COLO668 (cell line): ENCODE data around the gene SNAP23.

ENCODE experiments used
- DNase-seq: peaks from one replicate; lab custom pipeline; 2025; ENCODE audit not compliant: unreplicated experiment; lab: John Stamatoyannopoulos, UW

SNAP23 gene

DNA sequence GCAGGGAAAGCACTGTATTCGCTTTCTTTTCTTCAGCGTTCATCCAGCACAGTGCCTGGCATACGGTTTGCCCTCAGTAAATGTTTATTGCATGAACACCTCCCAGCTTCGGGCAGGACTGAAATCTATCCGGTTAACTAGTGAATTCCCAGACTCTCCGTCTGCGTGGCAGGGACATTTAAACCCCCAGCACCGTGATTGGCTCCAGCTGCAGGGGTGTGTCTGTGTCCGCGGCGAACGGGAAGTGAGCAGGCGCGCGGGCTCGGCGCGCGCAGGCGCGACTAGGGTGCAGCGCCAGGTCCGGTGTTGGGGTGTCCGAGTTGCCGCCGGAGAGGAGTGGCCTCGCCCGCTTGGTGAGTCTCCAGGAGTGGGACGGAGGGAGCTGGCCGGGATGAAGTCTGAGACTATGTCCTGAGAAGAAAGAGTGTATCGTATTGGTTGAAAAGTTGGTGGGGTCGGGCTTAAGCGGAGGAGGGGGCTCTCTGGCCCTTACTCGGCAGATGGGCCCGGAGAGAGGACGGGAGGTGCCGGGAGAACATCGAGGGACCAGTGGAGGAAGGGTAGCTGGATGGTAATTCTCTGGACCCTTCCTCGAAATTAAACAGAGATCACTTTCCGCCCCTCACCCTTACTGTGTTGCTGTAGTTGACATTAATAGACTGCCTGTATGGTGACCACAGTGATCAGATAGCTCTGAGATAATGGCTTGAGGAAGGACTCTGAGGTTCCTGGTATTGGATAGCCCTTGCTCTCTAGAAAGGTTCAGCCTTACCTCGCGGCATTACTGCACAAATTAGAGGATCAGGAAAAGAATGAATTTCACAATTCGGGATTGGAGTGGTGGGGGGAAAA lies at the start of gene SNAP23:
Gene SNAP23 (plus strand): TSS at position 274 of the 852 bp plus-strand sequence. CDS start 16,213 bp downstream, outside the sequence.
- DNase-seq, result peak; percentile 87

DNA sequence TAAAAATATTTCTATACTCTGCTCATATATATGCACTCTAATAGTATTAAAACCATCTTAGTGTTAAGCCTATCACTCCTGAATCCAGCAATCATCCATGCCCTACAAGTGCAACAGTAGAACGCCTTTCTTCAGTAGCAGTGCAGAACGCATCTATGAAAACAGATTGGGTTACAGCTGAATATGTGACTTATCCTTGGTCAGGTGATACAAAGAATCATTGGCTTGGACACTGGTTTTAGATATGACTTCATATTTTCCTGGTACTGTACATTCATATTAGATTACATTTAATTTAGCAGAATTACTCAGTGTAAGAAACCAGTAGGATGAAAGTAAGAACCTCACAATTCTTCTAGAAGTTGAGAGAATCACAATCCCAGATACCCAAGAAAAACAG lies 47.8 kb upstream of the SNAP23 start:
- no peak for DNase-seq

DNA sequence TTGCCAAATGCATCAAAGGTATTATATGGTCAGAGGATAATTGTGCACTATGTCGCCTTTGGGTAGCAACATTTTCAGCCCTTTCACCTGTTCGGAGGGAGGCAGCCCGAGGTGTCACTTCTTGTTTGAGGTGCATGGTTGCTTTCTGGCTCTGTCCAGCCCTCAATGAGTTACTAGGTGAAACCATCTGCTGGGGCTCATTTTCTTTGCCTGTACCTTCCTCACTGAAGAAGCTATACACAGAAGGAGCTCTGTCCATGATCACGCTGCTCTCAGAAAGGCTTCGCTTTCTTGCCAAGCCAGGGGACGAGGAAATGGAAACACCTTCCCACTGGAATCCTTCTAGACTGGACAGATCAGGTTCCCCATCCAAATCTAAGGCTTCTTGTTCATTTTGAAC lies 47.2 kb upstream of the SNAP23 start:
- DNase-seq, result no peak

DNA sequence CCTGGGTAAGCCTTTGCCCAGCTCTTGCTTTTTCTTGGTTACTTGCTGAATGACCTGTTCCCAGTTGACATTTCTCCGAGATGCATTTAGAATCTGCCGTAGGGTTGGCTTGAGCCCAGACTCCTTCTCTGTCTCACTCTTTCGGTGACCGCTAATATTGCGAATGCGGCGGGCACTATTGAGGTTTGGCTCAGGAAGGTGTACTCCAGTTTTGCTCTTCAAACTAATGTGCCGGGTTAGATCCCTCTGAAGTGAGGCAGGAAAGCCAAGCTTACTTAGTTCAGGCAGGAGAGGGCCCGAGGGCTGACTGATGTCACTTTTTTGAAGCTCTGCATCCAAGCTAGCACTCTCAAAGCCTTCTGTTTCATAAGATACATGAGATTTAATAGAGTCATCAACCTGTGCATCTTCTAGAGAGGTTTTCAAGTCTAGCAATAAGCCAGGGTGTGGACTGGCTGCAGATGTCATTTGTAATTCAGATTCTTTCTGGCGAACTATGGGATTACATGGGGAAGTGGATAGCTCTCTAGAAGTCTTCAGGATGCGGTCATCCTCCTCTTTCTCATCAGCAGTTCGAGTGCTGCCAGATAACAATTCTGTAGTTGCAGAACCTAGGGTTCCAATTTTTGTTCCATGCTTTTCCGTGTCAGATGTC lies 45.5 kb upstream of the SNAP23 start:
- DNase-seq, result no peak

DNA sequence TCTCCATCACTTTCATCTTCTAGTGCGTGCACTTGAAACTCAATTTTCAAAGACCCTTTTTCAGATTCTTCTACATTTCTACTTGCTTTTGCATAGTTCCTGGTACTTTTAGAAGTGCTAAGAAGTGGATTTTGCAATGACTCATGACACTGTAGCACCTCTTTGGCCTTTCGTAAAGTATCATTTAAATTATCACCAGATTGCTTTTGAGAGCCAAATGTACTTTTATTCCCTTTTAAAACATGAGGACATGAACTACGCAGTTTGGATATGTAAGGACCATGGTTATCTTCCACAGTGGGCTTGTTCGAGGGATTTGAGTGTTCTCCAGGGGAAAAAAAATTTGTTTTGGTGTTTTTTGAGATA lies 45.0 kb upstream of the SNAP23 start:
- no peak for DNase-seq

DNA sequence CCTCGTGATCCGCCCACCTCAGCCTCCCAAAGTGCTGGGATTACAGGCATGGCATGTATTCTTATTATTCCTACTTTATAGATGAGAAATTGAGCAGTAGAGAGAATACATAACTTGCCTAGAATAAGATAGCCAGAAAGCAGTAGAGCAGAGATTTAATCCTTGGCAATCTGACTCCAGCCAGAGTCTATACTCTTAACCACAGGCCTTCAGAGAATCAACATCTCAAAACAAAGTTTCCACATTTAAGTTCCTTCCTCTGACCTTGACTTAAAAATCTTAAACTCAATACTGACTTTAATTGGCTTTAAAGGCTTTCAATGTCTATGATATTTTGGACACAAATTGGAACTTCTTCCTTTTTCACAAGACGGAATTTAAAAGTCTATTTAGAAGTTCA lies 41.6 kb upstream of the SNAP23 start:
- no peak for DNase-seq

DNA sequence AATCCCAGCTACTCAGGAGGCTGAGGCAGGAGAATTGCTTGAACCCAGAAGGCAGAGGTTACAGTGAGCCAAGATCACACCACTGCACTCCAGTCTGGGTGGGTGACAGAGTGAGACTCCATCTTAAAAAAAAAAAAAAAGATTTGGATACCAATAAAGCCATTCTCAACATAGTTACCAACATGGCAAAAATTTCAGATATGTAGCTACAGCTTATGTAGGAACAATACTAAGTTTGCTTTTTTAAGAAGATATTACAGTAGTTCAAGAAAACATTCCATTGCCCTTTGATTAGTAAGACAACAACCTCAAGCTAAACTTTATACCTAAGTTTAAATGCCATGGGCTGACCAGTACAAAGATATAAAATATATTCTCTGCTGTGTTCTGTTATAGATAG lies 38.9 kb upstream of the SNAP23 start:
- no peak for DNase-seq

DNA sequence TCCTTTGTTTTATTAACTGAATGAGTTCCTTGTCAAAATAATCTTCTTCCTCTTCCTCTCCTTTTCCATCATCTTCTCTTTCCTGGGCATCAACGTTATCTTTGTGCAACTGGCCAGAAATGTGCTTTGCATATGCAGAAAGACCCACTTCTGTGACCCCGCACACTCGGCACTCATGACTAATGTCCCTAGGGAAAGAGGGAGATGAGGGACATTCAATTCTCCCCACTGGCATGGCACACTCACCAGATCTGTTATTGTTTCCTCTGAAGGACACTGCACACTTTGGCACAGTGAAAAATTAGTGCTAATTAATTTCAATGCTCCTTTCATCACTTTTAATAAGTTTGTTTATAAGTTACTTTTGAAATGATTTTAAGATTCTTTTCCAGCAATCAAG lies 38.5 kb upstream of the SNAP23 start:
- no peak for DNase-seq

DNA sequence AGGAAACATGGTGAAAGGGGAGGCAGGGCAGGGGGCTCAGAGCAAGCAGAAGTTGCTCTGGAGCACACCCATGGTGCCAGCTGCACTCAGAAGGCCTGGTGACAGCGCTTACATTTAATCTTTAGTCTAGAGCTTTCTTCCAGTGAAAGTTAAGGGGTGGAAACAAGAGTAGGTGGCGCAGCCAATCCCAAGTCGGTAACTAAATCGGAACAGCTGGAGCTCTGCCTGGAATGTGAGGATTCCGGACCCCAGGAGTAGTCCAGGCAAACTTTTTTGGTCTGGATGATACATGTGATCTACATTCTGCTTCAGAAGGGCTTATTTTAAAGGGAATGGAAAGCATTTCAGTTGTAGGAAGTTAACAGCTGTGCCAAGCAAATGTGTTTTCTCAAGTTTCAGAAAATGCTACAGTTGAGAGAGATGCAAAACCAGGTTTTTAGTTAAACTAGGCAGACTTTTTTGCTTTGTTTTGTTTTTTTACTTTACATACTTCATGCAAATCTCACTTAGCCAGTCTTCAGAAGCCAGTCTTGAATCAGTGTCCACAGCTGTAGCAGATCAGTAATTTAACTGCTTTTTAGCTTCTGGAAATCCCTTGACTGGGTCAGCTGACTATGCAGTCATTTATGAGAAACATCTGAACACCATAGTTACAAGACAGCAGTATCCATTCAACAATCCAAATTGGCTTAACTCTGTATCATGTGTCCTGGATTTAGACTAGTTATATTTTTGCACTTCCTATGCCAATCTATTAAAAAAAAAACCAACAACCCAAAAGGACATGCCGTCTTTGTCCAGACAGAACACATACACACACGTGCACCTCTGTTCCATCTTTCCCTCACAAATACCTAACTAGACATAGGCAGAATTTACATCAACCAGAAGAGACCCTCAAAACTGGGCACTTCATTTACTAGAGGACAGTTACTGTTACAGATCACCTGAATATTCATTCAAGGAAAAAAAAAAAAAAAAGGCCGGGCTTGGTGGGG lies 37.7 kb upstream of the SNAP23 start:
- DNase-seq, result no peak

DNA sequence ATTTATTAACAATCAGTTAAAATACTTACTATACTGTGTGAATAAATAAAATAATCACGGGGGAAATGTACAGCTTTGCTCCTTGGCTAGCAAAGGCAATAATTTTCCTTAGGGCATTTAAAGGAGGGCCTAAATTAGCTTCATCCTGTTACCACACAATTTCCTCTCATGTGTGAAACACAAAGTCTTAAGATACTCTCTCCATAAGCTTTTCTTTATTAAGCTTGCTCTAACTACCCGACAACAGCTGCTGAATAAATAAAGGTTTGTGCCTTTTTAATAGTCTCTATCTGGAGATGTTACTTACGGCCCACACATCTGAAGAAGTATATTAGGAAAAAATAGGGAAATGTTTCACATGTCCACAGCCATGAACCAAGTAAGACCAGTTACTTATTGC lies 34.2 kb upstream of the SNAP23 start:
- no peak for DNase-seq

DNA sequence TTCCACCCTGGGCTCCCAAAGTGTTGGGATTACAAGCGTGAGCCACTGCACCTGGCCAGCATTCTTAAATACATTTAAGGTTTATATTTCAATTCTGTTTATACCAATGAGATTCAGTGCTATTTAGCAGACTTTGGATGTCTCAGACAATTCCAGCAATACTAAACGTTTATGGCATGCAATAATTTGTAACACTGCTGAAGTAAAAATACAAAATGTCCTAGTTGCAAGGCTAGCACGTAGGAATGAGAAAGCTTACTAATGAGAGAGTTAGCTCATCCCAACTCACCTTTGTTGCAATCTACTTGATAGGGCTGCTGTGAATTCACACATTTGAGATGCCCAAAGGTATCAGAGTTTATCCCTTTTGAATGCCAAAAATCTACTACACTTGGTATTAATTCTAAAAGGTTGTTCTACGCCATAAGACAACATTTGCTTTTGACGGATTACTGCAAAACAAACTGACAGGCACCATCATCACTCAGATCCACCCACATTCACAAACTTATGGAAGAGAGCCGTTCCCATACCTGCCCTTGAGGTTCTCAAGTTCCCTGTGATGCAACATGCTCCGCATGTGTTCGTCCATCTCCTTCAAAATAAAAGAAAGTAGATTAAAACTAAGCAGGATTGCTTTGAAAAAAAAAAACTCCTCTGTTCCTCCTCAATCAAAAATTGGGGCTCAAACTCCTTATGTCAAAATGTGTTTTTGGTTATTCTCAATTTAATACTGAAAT lies 29.7 kb upstream of the SNAP23 start:
- DNase-seq, result no peak

DNA sequence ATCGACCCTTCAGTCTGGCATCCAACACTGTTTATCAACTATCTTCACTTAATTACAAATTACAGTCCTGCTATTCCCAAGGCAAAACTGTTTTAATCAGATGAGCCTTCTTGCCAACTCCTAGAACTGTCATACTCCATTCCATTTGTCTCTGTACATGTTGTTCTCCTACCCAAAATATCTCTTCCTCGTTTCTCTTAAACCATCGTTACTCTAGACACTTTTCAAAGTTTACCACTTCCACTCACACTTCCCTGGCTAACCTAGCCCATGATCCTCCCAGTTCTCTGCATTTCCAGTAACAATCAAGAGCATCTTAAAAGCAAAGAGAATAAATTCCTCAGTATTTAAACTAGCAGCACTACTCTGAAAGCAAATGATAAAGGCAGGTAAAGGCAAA lies 24.4 kb upstream of the SNAP23 start:
- DNase-seq, result no peak

DNA sequence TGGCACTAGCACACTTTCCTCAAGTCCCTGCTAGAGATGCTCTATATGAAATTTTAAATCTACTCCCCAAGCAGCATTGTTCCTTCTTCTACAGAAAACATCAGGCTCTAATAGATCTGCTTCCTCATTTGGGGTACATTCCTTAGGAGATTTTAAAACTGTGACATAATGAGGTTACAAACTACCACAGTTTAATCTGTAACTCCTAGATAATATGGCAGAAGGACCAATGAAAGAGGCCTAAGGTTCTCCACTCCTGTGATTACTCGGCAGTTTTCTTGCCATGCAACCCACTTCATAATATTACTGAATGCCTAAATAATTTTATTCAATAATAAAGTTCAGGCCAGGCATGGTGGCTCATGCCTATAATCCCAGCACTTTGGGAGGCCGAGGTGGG lies 20.6 kb upstream of the SNAP23 start:
- DNase-seq, result no peak

DNA sequence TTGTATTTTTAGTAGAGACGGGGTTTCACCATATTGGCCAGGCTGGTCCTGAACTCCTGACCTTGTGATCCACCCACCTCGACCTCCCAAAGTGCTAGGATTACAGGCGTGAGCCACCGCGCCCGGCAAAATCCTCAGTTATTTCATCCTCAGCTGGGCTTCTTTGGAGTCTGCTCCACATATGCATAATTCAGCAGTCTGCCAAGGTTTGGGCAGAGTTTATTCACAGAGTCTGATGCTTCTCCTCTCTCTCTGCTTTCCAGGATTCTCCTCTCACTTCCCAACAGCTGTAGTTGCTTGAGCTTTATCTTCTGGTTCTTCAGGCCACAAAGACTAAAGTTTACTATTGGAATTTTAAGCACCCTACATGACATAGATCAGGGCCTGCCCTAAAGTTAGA lies 12.7 kb upstream of the SNAP23 start:
- DNase-seq, result no peak

DNA sequence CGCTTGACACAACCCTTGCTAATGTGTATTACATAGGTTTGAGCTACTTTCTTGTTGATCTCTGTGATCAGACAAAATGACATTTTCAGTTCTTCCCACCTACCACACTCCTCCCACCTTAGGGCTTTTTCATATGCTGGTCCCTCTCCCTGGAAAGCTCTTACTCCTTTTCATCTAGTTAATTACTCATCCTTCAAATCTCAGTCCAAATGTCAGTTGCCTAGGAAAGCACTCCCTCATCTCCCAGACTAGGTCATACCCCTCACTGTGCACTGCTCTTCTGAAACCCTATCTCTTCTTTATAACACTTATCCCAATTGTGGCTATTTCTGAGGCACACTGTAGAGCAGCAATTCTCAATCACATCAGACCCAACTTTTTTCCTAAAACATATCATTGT lies 11.8 kb upstream of the SNAP23 start:
- DNase-seq, result no peak

DNA sequence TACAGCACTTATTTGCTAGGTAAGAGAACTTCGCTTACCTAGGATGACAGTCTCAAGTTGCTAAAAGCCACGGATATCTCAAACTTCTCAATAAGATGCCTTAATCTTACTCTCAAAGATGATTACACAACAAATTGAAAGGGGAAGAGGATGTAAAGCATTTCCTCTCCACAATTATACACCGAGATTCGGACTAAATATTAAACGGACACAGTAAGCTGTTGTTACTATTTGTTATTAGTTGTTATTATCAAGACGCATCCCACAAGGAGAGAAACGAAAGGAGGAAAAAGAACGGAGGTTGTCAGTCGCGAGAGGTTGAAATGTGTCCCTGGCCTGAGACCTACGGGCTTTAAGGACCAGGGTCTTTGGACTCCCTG lies 5.2 kb upstream of the SNAP23 start:
- no peak for DNase-seq

DNA sequence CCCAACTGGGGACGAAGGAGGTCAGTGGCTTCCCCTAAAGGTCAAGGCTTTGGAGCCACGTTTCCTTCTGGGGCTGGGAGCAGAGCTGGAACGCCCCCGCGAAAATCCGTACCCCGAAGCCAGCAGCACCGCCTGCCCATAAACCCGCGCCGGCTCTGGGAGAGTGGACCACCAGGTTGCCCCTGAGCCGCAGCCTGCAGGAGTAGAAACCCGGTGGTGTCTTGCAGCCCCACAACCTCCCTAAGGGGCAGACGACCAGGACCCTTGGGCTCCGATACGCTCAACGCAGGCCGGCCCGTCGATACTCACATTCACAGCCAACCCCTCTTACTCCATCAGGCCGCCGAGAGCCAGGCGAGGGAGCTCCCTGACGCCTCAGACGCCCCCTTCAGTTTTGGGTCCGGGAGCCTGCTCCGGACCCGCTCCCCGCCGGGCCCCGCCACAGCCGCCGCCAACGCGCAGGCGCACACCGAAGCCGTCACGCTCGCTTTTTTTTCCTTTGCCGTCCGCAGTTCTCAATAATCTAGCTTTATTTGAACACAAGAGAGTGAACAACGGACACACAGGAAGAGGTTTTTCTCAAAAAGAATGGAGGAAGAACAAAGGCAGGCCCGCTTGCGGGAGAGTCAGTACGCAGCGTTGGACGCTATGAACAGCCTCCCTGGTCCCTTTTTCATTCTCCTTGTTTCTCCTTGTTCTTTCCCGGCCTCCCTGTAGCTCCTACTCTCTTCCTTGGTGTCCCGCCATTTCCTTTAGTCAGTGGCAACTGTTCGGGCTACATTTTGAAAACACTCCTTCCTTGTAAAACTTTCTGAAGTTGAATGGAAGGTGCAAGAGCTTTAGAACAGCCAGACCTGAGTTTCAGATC lies 4.5 kb upstream of the SNAP23 start, which contains the start of gene ZNF106:
Gene ZNF106 (minus strand): TSS at position 471 of the 868 bp plus-strand sequence. CDS start 18,852 bp downstream, outside the sequence.
- peak; percentile 82 for DNase-seq

DNA sequence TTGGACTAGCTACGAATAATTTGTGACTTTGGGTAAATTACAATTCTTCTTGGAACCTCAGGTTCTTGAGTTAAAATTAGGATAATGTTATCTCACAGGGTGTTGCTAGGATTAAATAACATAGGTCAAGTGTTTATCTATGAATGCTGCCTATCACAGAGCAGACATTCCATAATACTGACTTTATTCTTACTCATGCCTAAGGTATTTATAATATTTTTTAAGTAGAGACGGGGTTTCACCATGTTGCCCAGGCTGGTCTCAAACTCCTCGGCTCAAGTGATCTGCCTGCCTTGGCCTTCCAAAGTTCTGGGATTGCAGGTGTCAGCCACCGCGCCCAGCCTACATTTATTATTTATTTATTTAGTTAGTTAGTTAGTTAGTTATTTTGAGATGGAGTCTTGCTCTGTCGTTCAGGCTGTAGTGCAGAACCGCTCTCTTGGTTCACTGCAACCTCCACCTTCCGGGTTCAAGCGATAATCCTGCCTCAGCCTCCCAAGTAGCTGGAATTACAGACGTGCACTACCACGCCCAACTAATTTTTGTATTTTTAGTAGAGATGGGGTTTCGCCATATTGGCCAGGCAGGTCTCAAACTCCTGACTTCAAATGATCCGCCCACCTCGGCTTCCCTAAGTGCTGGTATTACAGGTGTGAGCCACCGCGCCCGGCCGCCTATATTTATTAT lies 3.8 kb upstream of the SNAP23 start:
- DNase-seq, result no peak

DNA sequence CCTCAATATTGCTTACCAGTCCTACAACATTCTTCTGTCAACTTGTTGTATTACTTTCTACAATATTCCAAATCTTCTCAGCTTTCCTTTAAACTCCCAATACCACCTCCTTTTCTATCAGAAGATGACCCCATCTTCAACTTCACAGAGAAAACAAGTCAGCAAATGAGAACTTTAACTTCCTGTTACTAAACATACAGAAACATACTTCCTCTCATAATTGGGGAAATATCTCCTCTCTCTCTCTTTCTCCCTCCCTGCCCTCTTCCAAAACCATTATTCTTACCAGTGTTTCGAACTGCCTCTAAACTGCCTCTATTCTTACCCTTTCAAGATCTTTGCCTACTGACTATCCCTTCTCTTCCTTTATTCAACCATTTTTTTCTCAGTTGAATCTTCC lies 1.8 kb upstream of the SNAP23 start:
- DNase-seq, result no peak
